ENCODE data around the gene TIMM44. TPM values are rescaled to one million over a fixed set of nuclear protein-coding genes. Genes with fewer than 3 reads are reported as not detected.

Gene TIMM44
- total RNA-seq, 1 experiment from 2014 or later = 153 TPM

- no peak for DNase-seq (ENCODE audit: low spot score)
- intact Hi-C loops (cut with micrococcal nuclease; ENCODE audit: unreplicated experiment) = no loop called here
- peaks cover 12% of the 10 kb centered on the region for H3K27me3 ChIP-seq (replicated peaks; ENCODE audit: insufficient read depth, low read depth, low read length, poor library complexity)
- TF ChIP-seq EZH2 (IDR thresholded peaks at IDR 0.05; ENCODE audit: borderline replicate concordance, low read depth, low read length, poor library complexity, severe bottlenecking) (no peak), CTCF (conservative IDR thresholded peaks at IDR 0.05; ENCODE audit: low read depth, low read length) (no peak)
- H3K4me1 ChIP-seq (ENCODE audit: insufficient read depth, low read length, poor library complexity, severe bottlenecking) = peaks cover 23% of the 10 kb centered on the region
- ChIA-PET POLR2A (ENCODE audit: low non-redundant PET) (no interaction called here), CTCF (no interaction called here)
- peaks cover 19% of the 10 kb centered on the region for H3K36me3 ChIP-seq (ENCODE audit: insufficient read depth, low read length, poor library complexity, severe bottlenecking)
- H3K4me3 ChIP-seq (ENCODE audit: low read depth, low read length, poor library complexity, severe bottlenecking) = no peak overlapping the region
- no peak overlapping the region for H3K27ac ChIP-seq (ENCODE audit: low read depth, low read length, poor library complexity, severe bottlenecking)
- H3K9me3 ChIP-seq (ENCODE audit: low read depth, low read length, poor library complexity, severe bottlenecking) = no peaks in the 10 kb centered on the region
- no TSS peak for BruUV-seq (replicated peaks)
Measured at GRCh38 chr19:7912697-7913564, 30.5 kb downstream of the TIMM44 start.

DNA sequence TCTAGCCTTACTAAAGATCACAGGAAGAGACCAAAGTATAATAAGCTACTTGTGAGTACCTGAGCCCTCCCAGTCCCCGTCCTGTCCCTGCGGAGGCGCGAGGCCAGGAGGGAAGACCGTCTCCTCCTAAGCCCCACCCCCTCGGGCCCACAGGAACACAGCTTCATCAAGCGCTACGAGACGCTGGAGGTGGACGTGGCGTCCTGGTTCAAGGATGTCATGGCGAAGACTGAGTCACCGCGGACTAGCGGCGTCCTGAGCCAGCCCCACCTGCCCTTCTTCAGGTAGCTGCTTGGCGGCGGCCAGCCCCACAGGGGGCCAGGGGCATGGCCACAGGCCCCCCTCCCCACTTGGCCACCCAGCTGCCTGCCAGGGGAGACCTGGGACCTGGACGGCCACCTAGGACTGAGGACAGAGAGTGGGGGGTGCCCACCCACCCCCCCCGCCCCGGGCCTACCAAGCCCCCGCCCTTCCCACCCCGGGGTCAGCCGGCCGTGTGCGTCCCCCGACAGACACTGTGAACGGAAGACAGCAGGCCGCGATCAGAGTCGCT is 31.2 kb downstream of the TIMM44 start:
- ChIA-PET POLR2A (ENCODE audit: low non-redundant PET) (no interaction called here), CTCF (no interaction called here)

DNA sequence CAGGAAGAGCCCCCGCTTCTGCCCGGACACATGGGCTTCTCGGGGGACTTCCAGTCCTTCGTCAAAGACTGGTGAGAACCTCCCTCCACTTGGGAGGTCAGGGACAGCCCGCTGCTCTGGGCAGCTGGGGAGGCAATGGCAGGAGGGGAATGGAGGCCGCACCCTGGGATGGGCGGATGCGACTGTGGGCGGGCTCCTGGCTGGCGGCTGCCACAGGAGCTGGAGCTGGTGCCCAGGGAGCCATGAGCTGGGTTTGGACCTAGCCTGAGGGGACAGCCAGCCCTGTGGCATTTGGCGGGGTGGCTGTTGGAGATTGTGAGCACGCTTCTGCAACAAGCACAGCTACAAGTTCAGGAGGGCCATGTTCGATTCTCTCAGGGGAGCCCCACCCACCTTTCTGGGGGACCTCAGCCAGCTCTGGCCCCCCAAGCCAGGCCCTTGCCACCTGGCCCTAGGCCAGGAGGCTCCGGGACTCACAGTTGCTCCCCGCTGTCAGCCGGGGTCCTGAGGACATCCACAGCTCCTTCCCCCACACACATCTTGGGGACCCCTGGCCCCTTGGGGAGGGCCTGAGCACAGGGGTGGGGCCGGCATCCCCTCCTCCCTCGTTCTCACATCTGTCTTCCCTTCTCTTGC is 31.8 kb downstream of the TIMM44 start:
- POLR2A ChIA-PET (ENCODE audit: low non-redundant PET) = no interaction called here
- intact Hi-C loops (cut with micrococcal nuclease; ENCODE audit: unreplicated experiment) = no loop called here
- H3K4me1 ChIP-seq (ENCODE audit: insufficient read depth, low read length, poor library complexity, severe bottlenecking) = peaks cover 10% of the 10 kb centered on the region
- no peak overlapping the region for H3K27ac ChIP-seq (ENCODE audit: low read depth, low read length, poor library complexity, severe bottlenecking)
- H3K27me3 ChIP-seq (replicated peaks; ENCODE audit: insufficient read depth, low read depth, low read length, poor library complexity) = peaks cover 8% of the 10 kb centered on the region
- H3K36me3 ChIP-seq (ENCODE audit: insufficient read depth, low read length, poor library complexity, severe bottlenecking) = peaks cover 19% of the 10 kb centered on the region
- CTCF ChIA-PET = interaction anchor here (0.5 kb wide), 1 partner anchor 17 kb away, joined by 8 read pairs; no protein-coding TSS in a partner anchor
- no peaks in the 10 kb centered on the region for H3K9me3 ChIP-seq (ENCODE audit: low read depth, low read length, poor library complexity, severe bottlenecking)
- H3K4me3 ChIP-seq (ENCODE audit: low read depth, low read length, poor library complexity, severe bottlenecking) = no peak overlapping the region
- TF ChIP-seq CTCF (conservative IDR thresholded peaks at IDR 0.05; ENCODE audit: low read depth, low read length) = no peak
- no peak for TF ChIP-seq EZH2 (IDR thresholded peaks at IDR 0.05; ENCODE audit: borderline replicate concordance, low read depth, low read length, poor library complexity, severe bottlenecking)
- no TSS peak for BruUV-seq (replicated peaks)
- DNase-seq (ENCODE audit: low spot score) = no peak

More for the DNA sequence above, 31.2 kb downstream of the TIMM44 start:
- Histone ChIP-seq H3K9me3 (ENCODE audit: low read depth, low read length, poor library complexity, severe bottlenecking) (no peaks in the 10 kb centered on the region), H3K36me3 (ENCODE audit: insufficient read depth, low read length, poor library complexity, severe bottlenecking) (peaks cover 19% of the 10 kb centered on the region), H3K4me1 (ENCODE audit: insufficient read depth, low read length, poor library complexity, severe bottlenecking) (peaks cover 15% of the 10 kb centered on the region), H3K27me3 (replicated peaks; ENCODE audit: insufficient read depth, low read depth, low read length, poor library complexity) (peaks cover 12% of the 10 kb centered on the region), H3K4me3 (ENCODE audit: low read depth, low read length, poor library complexity, severe bottlenecking) (no peak overlapping the region), H3K27ac (ENCODE audit: low read depth, low read length, poor library complexity, severe bottlenecking) (no peak overlapping the region)
- DNase-seq (ENCODE audit: low spot score) = no peak
- intact Hi-C loops (cut with micrococcal nuclease; ENCODE audit: unreplicated experiment) = no loop called here
- TF ChIP-seq EZH2 (IDR thresholded peaks at IDR 0.05; ENCODE audit: borderline replicate concordance, low read depth, low read length, poor library complexity, severe bottlenecking) = no peak
- no peak for TF ChIP-seq CTCF (conservative IDR thresholded peaks at IDR 0.05; ENCODE audit: low read depth, low read length)
- BruUV-seq (replicated peaks) = no TSS peak

All from A673 (cell line).